ENCODE data around the gene MSH2. TPM values are rescaled to one million over a fixed set of nuclear protein-coding genes. Genes with fewer than 3 reads are reported as not detected.

MSH2 gene
- total and polyA plus RNA-seq, 2 of the 13 experiments (the other 11 are each of a cell fraction or from before 2014, with no cell fraction given), result 19.9 to 76.3 TPM

- TF ChIP-seq HNRNPL (IDR thresholded peaks at IDR 0.05; ENCODE audit: low read depth, low read length) (0 out of 2 replicates have a peak, but pooled peaks have one; percentile 40), RERE (CRISPR knock-in tag; IDR thresholded peaks at IDR 0.05; ENCODE audit: low read depth) (peak; percentile 67; the same call in 1 of the 2 replicates), ZFP82 (CRISPR knock-in tag; IDR thresholded peaks at IDR 0.05; ENCODE audit: borderline replicate concordance) (peak; percentile 89), MEIS1 (CRISPR knock-in tag; IDR thresholded peaks at IDR 0.05; ENCODE audit: borderline replicate concordance) (0 out of 2 replicates have a peak, but pooled peaks have one; percentile 36), ZNF7 (CRISPR knock-in tag; IDR thresholded peaks at IDR 0.05) (no peak), DMAP1 (CRISPR knock-in tag; IDR thresholded peaks at IDR 0.05) (peak; percentile 95), HNRNPK (IDR thresholded peaks at IDR 0.05; ENCODE audit: low read depth, low read length, poor library complexity, severe bottlenecking) (peak; percentile 27), AHR (CRISPR knock-in tag; IDR thresholded peaks at IDR 0.05) (peak; percentile 69; the same call in 1 of the 2 replicates), SKIL (CRISPR knock-in tag; IDR thresholded peaks at IDR 0.05; ENCODE audit: borderline replicate concordance) (peak; percentile 20; the same call in 1 of the 2 replicates), DBP (CRISPR knock-in tag; IDR thresholded peaks at IDR 0.05; ENCODE audit: not compliant biosample characterization) (peak; percentile 17), HOXD1 (CRISPR knock-in tag; IDR thresholded peaks at IDR 0.05) (peak; percentile 94), HDAC6 (IDR thresholded peaks at IDR 0.05; ENCODE audit: low read depth, low read length) (no peak), ZNF75D (CRISPR knock-in tag; IDR thresholded peaks at IDR 0.05; ENCODE audit: borderline replicate concordance) (no peak), REPIN1 (CRISPR knock-in tag; IDR thresholded peaks at IDR 0.05; ENCODE audit: borderline replicate concordance, low read depth) (peak; percentile 90), CSRNP1 (CRISPR knock-in tag; IDR thresholded peaks at IDR 0.05) (peak; percentile 98), CBX2 (IDR thresholded peaks at IDR 0.05; ENCODE audit: low read depth, low read length) (no peak), CBX2 (CRISPR knock-in tag; IDR thresholded peaks at IDR 0.05; ENCODE audit: low read depth) (no peak), ZNF563 (CRISPR knock-in tag; IDR thresholded peaks at IDR 0.05) (peak; percentile 99)
These were observed at the start of gene MSH2 (continued) for GRCh38 chr2:47402805-47403608.
